HG03039 (cell line): ENCODE measurements around the gene IL33.
A peak's percentile ranks its signal among the peaks of the same experiment; 100 is the strongest.
"Not testable (repeated sequence)": the region's sequence is repeated elsewhere in the genome, so short reads cannot be mapped to it uniquely, and the experiment has no call there.

Source experiments
- ATAC-seq: cut with Tn5 transposase; IDR thresholded peaks from one replicate; pipeline ENCODE4 v1.9.1; 2021; ENCODE audit warnings: mild to moderate bottlenecking, moderate library complexity; ENCODE audit not compliant: unreplicated experiment

IL33 gene

GRCh38 chr9:6215562-6215961, at the start of gene IL33:
IL33 (plus strand) TSS chr9:6215807; CDS start chr9:6241695, 25,888 bp downstream.
- no peak for ATAC-seq

- no peak for ATAC-seq
Observed at GRCh38 chr9:6171667-6172066, 43.9 kb upstream of the IL33 start.

GRCh38 chr9:6173914-6174313, 41.7 kb upstream of the IL33 start:
- no peak for ATAC-seq

- ATAC-seq = not testable (repeated sequence)
Observed at GRCh38 chr9:6182549-6183226, 32.9 kb upstream of the IL33 start.

GRCh38 chr9:6183227-6183551, 32.4 kb upstream of the IL33 start:
- no peak for ATAC-seq

GRCh38 chr9:6183627-6184026, 32.0 kb upstream of the IL33 start:
- ATAC-seq = no peak

GRCh38 chr9:6184749-6185645, 30.6 kb upstream of the IL33 start:
- peak; percentile 94 for ATAC-seq

- ATAC-seq = no peak
Observed at GRCh38 chr9:6186691-6187090, 28.9 kb upstream of the IL33 start.

- no peak for ATAC-seq
Observed at GRCh38 chr9:6187272-6187671, 28.3 kb upstream of the IL33 start.

- no peak for ATAC-seq
Observed at GRCh38 chr9:6188466-6188865, 27.1 kb upstream of the IL33 start.

GRCh38 chr9:6188906-6189305, 26.7 kb upstream of the IL33 start:
- ATAC-seq = no peak

GRCh38 chr9:6194934-6195333, 20.7 kb upstream of the IL33 start:
- no peak for ATAC-seq

- no peak for ATAC-seq
Observed at GRCh38 chr9:6195714-6196360, 19.8 kb upstream of the IL33 start.

GRCh38 chr9:6197330-6197729, 18.3 kb upstream of the IL33 start:
- no peak for ATAC-seq

- ATAC-seq = no peak
Observed at GRCh38 chr9:6198251-6198650, 17.4 kb upstream of the IL33 start.

- no peak for ATAC-seq
Observed at GRCh38 chr9:6199596-6199995, 16.0 kb upstream of the IL33 start.

GRCh38 chr9:6200761-6201160, 14.8 kb upstream of the IL33 start:
- ATAC-seq = no peak

GRCh38 chr9:6209966-6210365, 5.6 kb upstream of the IL33 start:
- ATAC-seq = no peak

- ATAC-seq = no peak
Observed at GRCh38 chr9:6212722-6213375, 2.8 kb upstream of the IL33 start.

GRCh38 chr9:6214434-6214833, 1.2 kb upstream of the IL33 start:
- no peak for ATAC-seq

- no peak for ATAC-seq
Observed at GRCh38 chr9:6214903-6215302, 704 bp upstream of the IL33 start.
